HG03442 (cell line): ENCODE results near the gene PGBD1.
"Not testable (repeated sequence)": the region's sequence is repeated elsewhere in the genome, so short reads cannot be mapped to it uniquely, and the experiment has no call there.

Source experiments
- ATAC-seq: cut with Tn5 transposase; IDR thresholded peaks from one replicate; pipeline ENCODE4 v1.9.1; 2021; ENCODE audit warnings: mild to moderate bottlenecking, moderate library complexity; ENCODE audit not compliant: unreplicated experiment

PGBD1 gene

DNA sequence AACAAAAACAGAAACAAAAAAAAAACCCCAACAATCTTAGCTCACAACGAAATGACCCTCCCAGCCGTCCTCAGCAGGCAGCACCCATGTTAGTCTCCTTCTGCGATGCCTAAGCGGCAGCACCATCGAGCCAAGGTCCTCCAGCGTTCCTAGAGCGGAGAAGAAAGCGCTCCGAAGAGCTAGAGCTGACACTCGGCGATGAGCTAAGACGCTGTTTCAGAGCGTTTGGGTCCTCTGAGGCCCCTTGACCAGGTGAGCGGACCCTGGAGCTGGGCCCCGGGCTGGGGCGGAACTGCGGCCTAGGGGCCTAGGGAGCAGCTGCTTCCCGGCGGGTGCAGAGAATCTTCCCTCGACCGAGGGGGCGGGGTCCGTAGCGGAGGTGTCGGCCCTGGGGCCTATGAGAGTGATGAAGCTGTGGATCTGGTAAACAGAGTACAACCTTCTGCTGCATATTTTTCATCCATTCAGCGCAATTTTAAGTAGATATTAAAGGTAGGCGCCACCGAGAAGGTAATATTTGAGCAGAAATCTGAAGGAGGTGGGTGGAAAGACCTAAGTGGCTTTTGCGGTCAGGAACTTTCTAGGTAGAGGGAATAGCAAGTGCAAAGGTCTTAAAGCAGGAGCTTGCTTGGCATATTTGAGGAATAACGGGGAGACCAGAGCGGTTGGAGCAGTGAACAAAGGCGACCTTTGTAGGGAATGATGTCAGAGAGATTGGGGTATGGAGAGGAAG, 14.2 kb upstream of the PGBD1 start, which contains the start of gene ZSCAN26:
ZSCAN26 (plus strand) TSS at position 182 of the 733 bp plus-strand sequence. CDS start 4,777 bp downstream, outside the sequence.
- peak; percentile 87 for ATAC-seq

DNA sequence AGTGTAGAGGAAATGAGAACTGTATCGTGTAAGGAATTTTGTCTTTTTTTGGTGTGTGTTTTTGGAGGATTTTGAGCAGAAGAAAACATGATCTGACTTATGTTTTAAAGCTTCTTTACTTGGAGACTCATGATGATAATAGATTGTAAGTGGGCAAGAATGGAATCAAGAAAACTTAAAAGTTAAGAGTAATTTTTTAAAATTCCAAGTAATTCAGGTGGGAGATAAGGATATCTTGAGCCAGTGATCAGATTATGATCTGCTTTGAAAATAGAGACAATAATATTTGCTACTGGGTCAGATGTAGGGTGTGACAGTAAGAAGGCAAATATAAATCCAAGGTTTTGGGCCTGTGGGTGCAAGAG, 13.7 kb upstream of the PGBD1 start:
- no peak for ATAC-seq

GRCh38 chr6:28269492-28269891, 11.9 kb upstream of the PGBD1 start:
- no peak for ATAC-seq

DNA sequence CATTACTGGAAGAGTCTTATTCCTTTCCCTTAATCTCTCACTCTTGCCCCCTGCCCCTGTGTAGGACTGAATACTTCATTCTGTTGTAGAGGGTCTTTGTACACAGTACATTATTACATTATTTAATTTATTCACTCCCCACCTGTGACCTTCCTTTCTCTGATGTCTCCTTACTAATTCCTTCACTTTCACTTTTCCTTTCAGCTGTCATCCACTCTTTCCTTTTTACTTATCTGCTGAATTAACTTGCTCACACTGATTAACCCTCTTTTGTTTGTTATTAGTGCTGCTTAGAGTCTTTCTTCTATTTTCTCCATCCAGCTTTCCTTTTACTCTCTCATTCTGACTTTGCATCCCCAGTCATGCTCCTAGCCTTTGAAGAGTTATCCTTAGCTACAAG, 6.5 kb upstream of the PGBD1 start:
- ATAC-seq, result no peak

- no peak for ATAC-seq
These were observed 3.6 kb upstream of the PGBD1 start for GRCh38 chr6:28277746-28278145.

DNA sequence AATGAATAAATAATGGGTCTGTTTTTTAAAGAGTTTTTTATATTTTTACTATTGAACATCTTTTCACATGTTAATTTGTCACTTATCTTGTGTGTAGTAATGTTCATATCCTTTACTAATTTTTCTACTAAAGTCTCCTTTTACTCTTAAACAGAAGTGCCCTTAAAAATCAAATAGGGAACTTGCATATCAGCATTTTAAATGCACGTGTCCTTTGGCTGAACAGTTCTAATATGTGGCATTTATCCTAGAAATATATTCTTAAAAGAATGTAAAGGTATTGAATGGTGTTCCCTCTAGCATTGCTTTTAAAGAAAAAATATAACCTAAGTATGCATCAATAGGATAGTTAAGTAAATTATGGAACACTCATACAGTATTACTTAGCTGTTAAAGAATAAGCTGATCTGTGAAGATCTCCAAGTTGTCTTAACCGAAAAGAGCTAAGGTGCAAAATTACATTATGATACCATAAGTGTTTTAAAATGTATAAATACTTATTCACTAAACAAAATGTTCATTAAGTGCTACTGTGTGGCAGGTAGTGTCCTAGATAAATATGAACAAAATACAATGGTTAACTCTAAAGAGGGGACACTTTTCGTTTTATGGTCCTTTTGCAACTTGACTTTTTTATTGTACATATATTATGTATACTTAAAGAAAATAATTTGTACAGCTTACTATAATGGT, 631 bp upstream of the PGBD1 start:
- ATAC-seq, result no peak

DNA sequence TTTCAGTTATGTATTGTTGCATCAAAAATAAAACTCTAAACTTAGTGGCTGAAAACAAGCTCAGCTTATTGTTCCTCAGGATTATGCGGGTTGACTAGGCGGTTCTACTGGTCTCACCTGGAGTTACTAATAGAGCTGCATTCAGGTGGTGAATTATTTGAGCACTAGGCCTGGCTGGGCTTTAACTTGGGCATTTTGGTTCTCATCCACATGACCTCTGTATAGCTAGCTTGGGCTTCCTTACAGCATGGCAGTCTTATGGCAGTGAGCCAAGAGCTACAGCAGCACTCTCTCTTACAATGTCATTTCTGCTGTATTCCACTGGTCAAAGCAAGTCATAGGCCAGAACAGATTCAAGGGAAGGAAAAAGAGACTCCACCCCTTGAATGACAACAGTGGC, 1.6 kb downstream of the PGBD1 start:
- ATAC-seq, result no peak

DNA sequence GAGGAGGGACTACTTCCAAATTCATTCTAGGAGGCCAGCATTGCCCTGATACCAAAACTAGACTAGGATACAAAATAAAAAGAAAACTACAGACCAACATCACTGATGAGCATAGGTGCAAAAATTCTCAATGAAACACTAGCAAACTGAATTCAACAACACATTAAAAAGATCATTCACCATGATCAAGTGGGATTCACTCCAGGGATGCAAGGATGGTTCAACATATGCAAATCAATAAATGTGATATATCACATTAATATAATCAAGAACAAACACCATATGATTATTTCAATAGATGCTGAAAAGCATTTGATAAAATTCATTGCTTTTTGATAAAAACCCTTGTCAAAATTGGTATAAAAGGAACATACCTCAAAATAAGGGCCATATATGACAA, 10.2 kb downstream of the PGBD1 start:
- ATAC-seq, result no peak

- ATAC-seq, result no peak
These were observed 14.0 kb downstream of the PGBD1 start for GRCh38 chr6:28295326-28295725.

DNA sequence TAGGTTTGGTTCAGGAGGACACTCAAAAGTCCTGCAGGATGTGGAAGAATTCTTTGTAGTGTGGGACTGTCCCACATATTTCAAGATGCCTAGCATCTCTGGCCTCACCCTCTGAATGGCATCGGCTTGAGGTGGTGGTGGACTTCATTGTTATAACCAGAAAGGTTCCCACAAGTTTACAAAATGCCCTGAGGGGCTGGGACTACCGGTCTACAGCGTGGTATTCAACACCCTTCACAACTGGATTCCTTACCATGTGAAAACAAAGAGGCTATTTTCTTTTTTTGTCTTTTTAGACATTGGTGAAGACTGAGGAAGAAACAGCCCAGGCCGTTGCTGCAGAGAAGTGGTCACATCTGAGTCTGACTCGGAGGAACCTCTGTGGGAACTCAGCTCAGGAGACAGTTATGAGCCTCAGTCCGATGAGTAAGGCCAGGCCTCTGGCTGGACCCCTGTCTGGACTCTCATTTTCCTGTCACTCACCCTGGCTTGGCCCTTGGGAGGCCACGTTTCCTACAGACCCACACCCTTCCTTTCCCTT, 15.2 kb downstream of the PGBD1 start:
- ATAC-seq, result no peak

- ATAC-seq, result no peak
These were observed 22.2 kb downstream of the PGBD1 start for GRCh38 chr6:28303570-28303969.

GRCh38 chr6:28306363-28306762, 25.0 kb downstream of the PGBD1 start:
- not testable (repeated sequence) for ATAC-seq

DNA sequence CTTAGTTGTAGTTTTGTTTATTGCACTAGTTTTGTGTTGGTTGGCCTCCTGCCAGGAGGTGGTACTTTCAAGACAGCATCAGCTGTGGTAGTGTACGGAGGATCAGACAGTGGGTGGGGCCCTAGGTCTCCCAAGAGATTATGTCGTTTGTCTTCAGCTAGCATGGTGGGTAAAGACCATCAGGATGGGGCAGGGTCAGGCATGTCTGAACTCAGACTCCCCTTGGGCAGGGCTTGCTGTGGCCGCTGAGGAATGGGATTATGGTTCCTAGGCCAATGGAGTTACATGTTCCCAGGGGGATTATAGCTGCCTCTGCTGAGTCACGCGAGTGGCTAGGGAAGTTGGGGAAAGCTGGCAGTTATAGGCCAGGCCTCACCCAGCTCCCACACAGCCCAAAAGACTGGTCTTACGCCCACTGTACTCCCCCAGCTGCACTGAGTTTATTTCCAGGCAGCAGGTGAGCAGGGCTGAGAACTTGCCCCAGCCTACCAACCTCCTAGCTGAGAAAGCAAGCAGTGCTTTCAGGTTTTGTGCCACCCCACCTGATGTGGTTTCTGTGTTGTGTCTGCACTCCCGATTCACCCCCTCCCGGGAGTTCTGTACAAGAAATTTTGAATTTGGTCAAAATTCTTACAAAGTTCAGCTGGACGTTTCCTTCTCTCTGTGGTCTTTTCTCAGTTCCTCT, 29.9 kb downstream of the PGBD1 start:
- ATAC-seq, result no peak

DNA sequence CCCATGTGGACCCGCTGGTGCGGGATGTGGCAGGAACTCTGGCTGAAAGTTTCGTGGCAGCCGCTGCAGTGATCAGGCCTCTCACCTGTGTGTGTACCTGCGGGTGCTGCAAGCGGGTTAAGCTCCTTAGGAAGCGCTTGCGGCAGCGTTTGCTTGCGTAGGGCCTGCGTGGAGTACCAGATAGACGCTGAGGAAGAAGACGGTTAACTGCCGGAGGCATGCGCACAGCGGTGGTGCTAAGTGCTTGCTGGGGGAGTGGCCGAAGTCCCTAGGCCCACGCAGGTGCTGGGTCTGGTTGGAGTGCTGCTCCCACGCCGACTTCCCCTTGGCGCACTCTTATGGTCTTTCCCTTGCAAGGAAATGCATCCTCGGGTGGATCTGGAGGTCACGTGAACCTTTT, 31.6 kb downstream of the PGBD1 start:
- no peak for ATAC-seq

DNA sequence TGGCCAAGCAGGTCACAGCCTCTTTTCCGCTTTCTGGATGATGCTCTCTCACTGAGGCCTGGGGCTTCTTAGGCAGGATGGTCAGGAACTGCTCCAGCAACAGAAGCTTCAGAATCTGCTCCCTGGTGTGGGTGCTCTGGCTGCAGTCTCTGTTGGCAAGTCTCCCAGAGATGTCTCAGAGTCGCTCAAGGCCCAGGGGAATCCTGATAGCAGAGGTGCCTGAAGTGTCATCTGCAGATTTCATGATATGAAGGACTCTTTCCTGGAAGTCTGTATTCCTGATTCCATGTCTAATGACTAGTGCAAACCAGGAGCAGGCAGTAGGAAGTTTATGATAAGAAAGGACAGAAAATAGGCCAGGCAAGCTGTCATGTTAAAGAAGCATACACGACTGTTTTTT, 34.3 kb downstream of the PGBD1 start:
- ATAC-seq, result no peak

DNA sequence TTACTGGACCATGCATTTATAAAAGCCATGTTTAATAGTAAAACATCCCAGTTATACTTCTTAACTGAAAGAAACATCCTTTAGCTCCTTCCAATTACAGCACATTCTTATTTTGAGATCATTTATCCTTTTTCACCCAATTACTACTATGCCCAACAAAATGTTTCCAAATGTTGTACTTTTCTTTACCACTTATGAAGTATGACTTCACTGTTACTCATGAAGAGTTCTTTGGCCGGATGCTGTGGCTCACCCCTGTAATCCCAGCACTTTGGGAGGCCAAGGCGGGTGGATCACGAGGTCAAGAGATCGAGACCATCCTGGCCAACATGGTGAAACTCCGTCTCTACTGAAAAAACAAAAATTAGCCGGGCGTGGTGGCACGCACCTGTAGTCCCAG, 36.5 kb downstream of the PGBD1 start:
- ATAC-seq, result not testable (repeated sequence)

DNA sequence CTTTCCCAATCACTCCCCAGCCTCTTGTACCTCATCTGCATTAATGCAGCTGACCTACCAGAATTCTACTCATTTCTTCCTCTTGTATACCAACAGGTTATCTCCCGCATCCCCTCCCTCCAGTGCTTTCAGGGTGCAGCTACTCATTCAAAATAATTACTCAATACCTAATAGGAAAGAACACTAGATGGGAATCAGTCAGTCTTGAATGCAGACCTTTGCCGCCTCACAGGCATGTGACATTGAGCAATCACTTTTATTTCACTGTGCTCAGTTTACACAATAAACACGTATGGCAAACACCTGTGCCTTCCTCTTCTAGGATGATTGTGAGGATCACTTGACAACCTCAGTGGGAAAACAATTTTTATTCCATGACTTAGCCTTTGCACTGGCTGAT, 41.3 kb downstream of the PGBD1 start:
- no peak for ATAC-seq

- ATAC-seq, result no peak
These were observed 42.5 kb downstream of the PGBD1 start for GRCh38 chr6:28323813-28324424.

DNA sequence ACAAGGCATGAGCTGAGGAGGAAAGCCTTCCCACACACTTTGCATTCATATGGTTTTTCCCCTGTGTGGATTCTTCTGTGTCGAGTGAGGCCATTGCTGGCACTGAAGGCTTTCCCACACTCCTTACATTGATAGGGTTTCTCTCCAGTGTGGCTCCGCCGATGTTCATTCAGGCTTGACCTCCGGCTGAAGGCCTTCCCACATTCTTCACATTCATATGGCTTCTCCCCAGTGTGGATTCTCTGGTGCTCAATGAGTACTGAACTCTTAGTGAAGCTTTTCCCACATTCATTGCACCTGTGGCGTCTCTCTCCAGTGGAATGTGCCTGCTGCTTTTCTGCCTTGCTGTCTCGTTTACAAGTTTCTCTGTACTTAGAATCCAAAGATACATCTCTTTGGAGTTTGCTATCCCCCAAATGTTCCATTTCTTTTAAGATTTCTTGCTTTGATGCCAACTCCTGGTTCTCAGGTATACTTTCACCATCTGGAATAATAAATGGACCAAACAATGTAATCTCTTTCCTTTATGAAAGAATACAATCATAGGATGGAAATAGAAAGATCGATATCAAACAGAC, 45.1 kb downstream of the PGBD1 start:
- no peak for ATAC-seq

DNA sequence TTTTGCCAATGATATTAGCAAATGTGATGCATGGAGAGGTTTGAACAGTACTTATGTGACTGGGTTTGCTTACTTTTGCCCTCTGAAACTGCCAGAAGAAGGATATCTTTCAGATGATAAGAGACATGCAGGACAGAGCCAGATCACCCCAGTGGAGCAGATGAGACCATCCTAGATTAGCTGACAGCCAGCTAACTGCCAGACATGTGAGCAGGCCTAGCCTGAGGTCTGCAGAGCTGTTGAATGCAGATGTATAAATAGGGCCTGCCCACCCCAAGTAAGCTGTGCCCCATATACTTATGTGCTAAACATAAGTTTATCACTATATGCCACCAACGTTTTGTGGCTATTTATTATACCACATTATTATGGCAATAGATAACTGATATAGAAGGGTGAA, 48.7 kb downstream of the PGBD1 start:
- ATAC-seq, result no peak

GRCh38 chr6:28333047-28333446, 51.7 kb downstream of the PGBD1 start:
- ATAC-seq, result no peak
